GM12878 (cell line): ENCODE data around the gene RINT1.

Source experiments
- BHLHE40 ChIP-seq, 2 experiments: fragments of 450-650 bp in 1 of 2; IDR thresholded peaks; 2 replicates each; pipeline ENCODE4 v1.6.1; 2011 to 2017; ENCODE audit warnings: low read depth in 2 of 2, borderline replicate concordance in 1 of 2, improper control_type of control experiment in 1 of 2, low read length in 1 of 2, mild to moderate bottlenecking in 1 of 2
- CTCF ChIP-seq, 3 experiments: IDR thresholded peaks in 2 of 3; conservative IDR thresholded peaks in 1 of 3; 2 replicates each; pipeline ENCODE4 v1.5.1; 2011; ENCODE audit warnings: low read depth in 3 of 3, low read length in 3 of 3, mild to moderate bottlenecking in 3 of 3, control low read depth in 2 of 3, moderate library complexity in 2 of 3, inconsistent platforms in 1 of 3, mixed read lengths in 1 of 3; ENCODE audit not compliant: control insufficient read depth in 2 of 3, insufficient read depth in 1 of 3; ENCODE audit errors: extremely low read depth in 1 of 3
- EZH2 ChIP-seq: IDR thresholded peaks from 2 replicates; pipeline ENCODE4 v1.6.1; 2012; ENCODE audit warnings: low read depth, mild to moderate bottlenecking, control low read depth, inconsistent platforms, low read length, borderline replicate concordance; ENCODE audit not compliant: control insufficient read depth
- RCOR1 ChIP-seq: conservative IDR thresholded peaks from 2 replicates; pipeline ENCODE4 v1.6.1; 2012; ENCODE audit warnings: low read depth, low read length, improper control_type of control experiment

- TF ChIP-seq RCOR1 (no peak), BHLHE40 (IDR thresholded peaks at IDR 0.05; ENCODE audit: borderline replicate concordance in 1 of 2, low read depth in 2 of 2, low read length in 1 of 2) (no peak), CTCF (IDR thresholded peaks at IDR 0.05 in 2 of 3, conservative IDR thresholded peaks at IDR 0.05 in 1 of 3; ENCODE audit: control insufficient read depth in 2 of 3, extremely low read depth in 1 of 3, insufficient read depth in 1 of 3, low read depth in 3 of 3, low read length in 3 of 3) (no peak), EZH2 (no peak)
Measured at GRCh38 chr7:105559926-105560325, 27.9 kb downstream of the RINT1 start.
